HepG2 (cell line): ENCODE data around the gene ELP5.

Experiments
- CTCF ChIP-seq: sonication (generic); formaldehyde crosslinking; IDR thresholded peaks from 2 replicates; pipeline ENCODE4 v1.5.0; 2020; ENCODE audit warnings: mild to moderate bottlenecking, missing genetic modification reagents, moderate library complexity
- SMAD1 ChIP-seq: sonication (generic); formaldehyde crosslinking; IDR thresholded peaks from 2 replicates; pipeline ENCODE4 v1.4.0; 2020; ENCODE audit warnings: missing genetic modification reagents, low read depth, mild to moderate bottlenecking, borderline replicate concordance
- ZBTB39 ChIP-seq: sonication (generic); formaldehyde crosslinking; IDR thresholded peaks from 2 replicates; pipeline ENCODE4 v1.5.0; 2020; ENCODE audit warnings: missing genetic modification reagents
- TF ChIP-seq, protein P1 (sequence below): sonication (generic); formaldehyde crosslinking; IDR thresholded peaks from 2 replicates; pipeline ENCODE4 v1.4.0; 2020; ENCODE audit warnings: missing genetic modification reagents, borderline replicate concordance

- TF ChIP-seq ZBTB39 (CRISPR knock-in tag) (no peak), SMAD1 (no peak), CTCF (no peak)
- TF ChIP-seq, protein P1, sequence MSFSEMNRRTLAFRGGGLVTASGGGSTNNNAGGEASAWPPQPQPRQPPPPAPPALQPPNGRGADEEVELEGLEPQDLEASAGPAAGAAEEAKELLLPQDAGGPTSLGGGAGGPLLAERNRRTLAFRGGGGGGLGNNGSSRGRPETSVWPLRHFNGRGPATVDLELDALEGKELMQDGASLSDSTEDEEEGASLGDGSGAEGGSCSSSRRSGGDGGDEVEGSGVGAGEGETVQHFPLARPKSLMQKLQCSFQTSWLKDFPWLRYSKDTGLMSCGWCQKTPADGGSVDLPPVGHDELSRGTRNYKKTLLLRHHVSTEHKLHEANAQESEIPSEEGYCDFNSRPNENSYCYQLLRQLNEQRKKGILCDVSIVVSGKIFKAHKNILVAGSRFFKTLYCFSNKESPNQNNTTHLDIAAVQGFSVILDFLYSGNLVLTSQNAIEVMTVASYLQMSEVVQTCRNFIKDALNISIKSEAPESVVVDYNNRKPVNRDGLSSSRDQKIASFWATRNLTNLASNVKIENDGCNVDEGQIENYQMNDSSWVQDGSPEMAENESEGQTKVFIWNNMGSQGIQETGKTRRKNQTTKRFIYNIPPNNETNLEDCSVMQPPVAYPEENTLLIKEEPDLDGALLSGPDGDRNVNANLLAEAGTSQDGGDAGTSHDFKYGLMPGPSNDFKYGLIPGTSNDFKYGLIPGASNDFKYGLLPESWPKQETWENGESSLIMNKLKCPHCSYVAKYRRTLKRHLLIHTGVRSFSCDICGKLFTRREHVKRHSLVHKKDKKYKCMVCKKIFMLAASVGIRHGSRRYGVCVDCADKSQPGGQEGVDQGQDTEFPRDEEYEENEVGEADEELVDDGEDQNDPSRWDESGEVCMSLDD: no peak
Measured at GRCh38 chr17:7290166-7290565, 38.2 kb downstream of the ELP5 start.
